ENCODE results near the gene ADAMTS6.

DNA sequence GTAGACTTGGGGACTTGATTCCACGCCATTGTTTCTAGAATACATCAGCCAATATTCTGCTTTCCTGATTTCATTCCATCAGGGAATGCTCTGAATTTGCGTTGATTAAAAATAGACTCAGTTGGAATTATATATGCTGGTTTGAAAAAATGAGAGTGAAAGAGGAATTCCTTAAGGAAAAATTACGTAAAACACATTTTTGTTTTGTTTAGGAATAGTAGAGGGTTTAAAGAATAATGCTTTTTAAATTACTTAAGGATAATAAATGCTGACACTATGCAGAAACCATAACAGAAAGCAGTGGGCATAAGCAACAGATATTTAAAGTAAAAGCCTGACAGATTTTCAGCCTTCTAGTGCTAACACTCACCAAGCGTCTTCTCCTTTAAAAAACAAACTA, 235.0 kb downstream of the ADAMTS6 start:
- TF ChIP-seq CTCF (IDR thresholded peaks at IDR 0.05) (no peak), POLR2A (IDR thresholded peaks at IDR 0.05) (no peak), POLR2AphosphoS5 (IDR thresholded peaks at IDR 0.05) (no peak), EP300 (IDR thresholded peaks at IDR 0.05) (no peak)

All from upper lobe of left lung (tissue), 4 donors.